GM12875 (cell line): Measurements from ENCODE around the gene SCUBE1.

Source experiments
- H3K4me3 ChIP-seq: one replicate; pipeline ENCODE4 v1.5.1; 2011; ENCODE audit warnings: low read depth, low read length, control low read depth
- CTCF ChIP-seq: IDR thresholded peaks from 2 replicates; pipeline ENCODE4 v1.5.1; 2011; ENCODE audit warnings: low read depth, mild to moderate bottlenecking, control low read depth, inconsistent platforms, low read length, moderate library complexity, borderline replicate concordance; ENCODE audit not compliant: insufficient read depth

Gene SCUBE1

DNA sequence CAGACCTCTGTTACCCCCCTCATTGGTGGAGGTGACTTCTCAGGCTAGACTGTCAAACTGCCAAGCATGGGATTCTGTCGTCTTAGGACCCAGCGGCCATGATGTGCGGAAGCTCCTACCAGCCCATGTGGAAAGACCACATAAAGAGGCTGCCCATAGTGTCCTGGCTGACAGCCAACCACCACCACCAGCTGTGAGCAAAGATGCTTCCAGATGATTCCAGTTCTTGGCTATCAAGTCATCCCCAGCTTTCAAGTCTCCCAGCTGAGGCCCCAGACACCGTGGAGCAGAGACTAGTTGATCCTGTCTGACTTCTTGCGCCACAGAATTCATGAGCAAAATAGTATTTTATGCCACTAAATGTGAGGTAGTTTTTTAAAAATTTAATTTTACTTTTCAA, 32.9 kb downstream of the SCUBE1 start:
- no peak for TF ChIP-seq CTCF
- H3K4me3 ChIP-seq = no peak overlapping the region

- H3K4me3 ChIP-seq = no peak overlapping the region
- no peak for TF ChIP-seq CTCF
Observed at GRCh38 chr22:43308836-43309235, 34.3 kb downstream of the SCUBE1 start.

- no peak for TF ChIP-seq CTCF
- H3K4me3 ChIP-seq = no peak overlapping the region
Observed at GRCh38 chr22:43308060-43308830, 34.9 kb downstream of the SCUBE1 start.

- no peak overlapping the region for H3K4me3 ChIP-seq
- TF ChIP-seq CTCF = no peak
Observed at GRCh38 chr22:43305806-43306205, 37.4 kb downstream of the SCUBE1 start.

GRCh38 chr22:43304831-43305590, 38.2 kb downstream of the SCUBE1 start:
- TF ChIP-seq CTCF = no peak

GRCh38 chr22:43303751-43304150, 39.4 kb downstream of the SCUBE1 start:
- no peak for TF ChIP-seq CTCF
- H3K4me3 ChIP-seq = no peak overlapping the region

More at GRCh38 chr22:43304831-43305590, 38.2 kb downstream of the SCUBE1 start:
- H3K4me3 ChIP-seq = no peak overlapping the region
